Middle frontal gyrus (tissue), 1 donor: Measurements from ENCODE around the gene RGS12.
"Not testable (repeated sequence)": the region's sequence is repeated elsewhere in the genome, so short reads cannot be mapped to it uniquely, and the experiment has no call there.

Source experiments
- DNase-seq: peaks from one replicate; pipeline ENCODE4 v3.0.0-alpha.2; 2015; ENCODE audit warnings: low spot score; ENCODE audit errors: extremely low spot score

Gene RGS12

GRCh38 chr4:3297066-3297859, 4.4 kb downstream of the RGS12 start:
- no peak for DNase-seq

- no peak for DNase-seq
Observed at GRCh38 chr4:3299122-3299975, 6.5 kb downstream of the RGS12 start.

- DNase-seq = no peak
Observed at GRCh38 chr4:3299976-3300671, 7.3 kb downstream of the RGS12 start.

GRCh38 chr4:3300882-3301281, 8.1 kb downstream of the RGS12 start:
- not testable (repeated sequence) for DNase-seq

GRCh38 chr4:3301450-3302172, 8.8 kb downstream of the RGS12 start:
- no peak for DNase-seq

- no peak for DNase-seq
Observed at GRCh38 chr4:3302173-3302785, 9.5 kb downstream of the RGS12 start.

- no peak for DNase-seq
Observed at GRCh38 chr4:3302786-3303564, 10.2 kb downstream of the RGS12 start.

GRCh38 chr4:3303565-3303824, 10.7 kb downstream of the RGS12 start:
- DNase-seq = no peak

- no peak for DNase-seq
Observed at GRCh38 chr4:3303923-3304710, 11.3 kb downstream of the RGS12 start.

- no peak for DNase-seq
Observed at GRCh38 chr4:3304831-3305609, 12.2 kb downstream of the RGS12 start.

- DNase-seq = no peak
Observed at GRCh38 chr4:3305610-3306371, 13.0 kb downstream of the RGS12 start.

GRCh38 chr4:3306450-3306849, 13.6 kb downstream of the RGS12 start:
- no peak for DNase-seq

GRCh38 chr4:3307060-3307459, 14.2 kb downstream of the RGS12 start:
- no peak for DNase-seq

GRCh38 chr4:3307486-3307885, 14.7 kb downstream of the RGS12 start:
- no peak for DNase-seq

- no peak for DNase-seq
Observed at GRCh38 chr4:3307891-3308575, 15.2 kb downstream of the RGS12 start.

- no peak for DNase-seq
Observed at GRCh38 chr4:3308691-3309090, 15.9 kb downstream of the RGS12 start.

GRCh38 chr4:3310301-3311094, 17.7 kb downstream of the RGS12 start:
- DNase-seq = no peak
